22Rv1 (cell line): ENCODE results near the gene RNF167.

ENCODE experiments used
- H3K27ac ChIP-seq: fragments of 450-650 bp; 2 replicates; pipeline ENCODE4 v1.5.1; 2017
- CTCF ChIP-seq: fragments of 450-650 bp; IDR thresholded peaks from 2 replicates; pipeline ENCODE4 v1.5.1; 2017; ENCODE audit warnings: mild to moderate bottlenecking
- ZFX ChIP-seq: fragments of 450-650 bp; IDR thresholded peaks from 2 replicates; pipeline ENCODE4 v1.6.1; 2017; ENCODE audit warnings: antibody characterized with exemption, borderline replicate concordance

RNF167 gene

GRCh38 chr17:4971826-4972225 lies 31.8 kb downstream of the RNF167 start:
- 0 out of 2 replicates have a peak overlapping the region, but pooled peaks have one; percentile 96 for H3K27ac ChIP-seq
- no peak for TF ChIP-seq CTCF
- no peak for TF ChIP-seq ZFX

GRCh38 chr17:4972322-4972721 lies 32.3 kb downstream of the RNF167 start:
- no peak overlapping the region for H3K27ac ChIP-seq
- TF ChIP-seq CTCF (no peak), ZFX (no peak)

GRCh38 chr17:4972752-4973151 lies 32.7 kb downstream of the RNF167 start:
- H3K27ac ChIP-seq = no peak overlapping the region
- TF ChIP-seq ZFX (no peak), CTCF (no peak)

GRCh38 chr17:4973256-4974114 lies 33.4 kb downstream of the RNF167 start:
- TF ChIP-seq CTCF = no peak
- no peak for TF ChIP-seq ZFX
- no peak overlapping the region for H3K27ac ChIP-seq

- no peak overlapping the region for H3K27ac ChIP-seq
- no peak for TF ChIP-seq ZFX
- no peak for TF ChIP-seq CTCF
Observed at GRCh38 chr17:4974115-4974670, 34.1 kb downstream of the RNF167 start.

- TF ChIP-seq ZFX (no peak), CTCF (no peak)
- H3K27ac ChIP-seq = no peak overlapping the region
Observed at GRCh38 chr17:4978726-4979125, 38.7 kb downstream of the RNF167 start.

- TF ChIP-seq CTCF (peak; percentile 79), ZFX (no peak)
- H3K27ac ChIP-seq = no peak overlapping the region
Observed at GRCh38 chr17:4980644-4981216, 40.7 kb downstream of the RNF167 start.
